Muscle layer of duodenum (tissue), 2 donors: ENCODE data around the gene APLN.

Source experiments
- H3K27ac ChIP-seq: one replicate; pipeline ENCODE4 v1.7.0; 2013; ENCODE audit warnings: mild to moderate bottlenecking, low read length
- H3K27me3 ChIP-seq: one replicate; pipeline ENCODE4 v1.7.0; 2013; ENCODE audit warnings: low read depth, mild to moderate bottlenecking, control low read depth, low read length
- H3K36me3 ChIP-seq, 2 donors: one replicate each; pipeline ENCODE4 v1.7.0; 2013; ENCODE audit warnings: low read length in 2 of 2, control low read depth in 1 of 2, mild to moderate bottlenecking in 1 of 2; ENCODE audit not compliant: insufficient read depth in 2 of 2, control insufficient read depth in 1 of 2
- H3K4me1 ChIP-seq, 2 donors: one replicate each; pipeline ENCODE4 v1.7.0; 2013; ENCODE audit warnings: low read length in 2 of 2, mild to moderate bottlenecking in 2 of 2, control low read depth in 1 of 2, moderate library complexity in 1 of 2; ENCODE audit not compliant: insufficient read depth in 2 of 2, control insufficient read depth in 1 of 2
- H3K4me3 ChIP-seq, 2 donors: one replicate each; pipeline ENCODE4 v1.7.0; 2013; ENCODE audit warnings: low read length in 2 of 2, low read depth in 1 of 2, mild to moderate bottlenecking in 1 of 2
- H3K9me3 ChIP-seq, 2 donors: one replicate each; pipeline ENCODE4 v1.7.0; 2013; ENCODE audit warnings: low read length in 2 of 2, control low read depth in 1 of 2, mild to moderate bottlenecking in 1 of 2; ENCODE audit not compliant: control insufficient read depth in 1 of 2
- donor health status: healthy.

Gene APLN

DNA sequence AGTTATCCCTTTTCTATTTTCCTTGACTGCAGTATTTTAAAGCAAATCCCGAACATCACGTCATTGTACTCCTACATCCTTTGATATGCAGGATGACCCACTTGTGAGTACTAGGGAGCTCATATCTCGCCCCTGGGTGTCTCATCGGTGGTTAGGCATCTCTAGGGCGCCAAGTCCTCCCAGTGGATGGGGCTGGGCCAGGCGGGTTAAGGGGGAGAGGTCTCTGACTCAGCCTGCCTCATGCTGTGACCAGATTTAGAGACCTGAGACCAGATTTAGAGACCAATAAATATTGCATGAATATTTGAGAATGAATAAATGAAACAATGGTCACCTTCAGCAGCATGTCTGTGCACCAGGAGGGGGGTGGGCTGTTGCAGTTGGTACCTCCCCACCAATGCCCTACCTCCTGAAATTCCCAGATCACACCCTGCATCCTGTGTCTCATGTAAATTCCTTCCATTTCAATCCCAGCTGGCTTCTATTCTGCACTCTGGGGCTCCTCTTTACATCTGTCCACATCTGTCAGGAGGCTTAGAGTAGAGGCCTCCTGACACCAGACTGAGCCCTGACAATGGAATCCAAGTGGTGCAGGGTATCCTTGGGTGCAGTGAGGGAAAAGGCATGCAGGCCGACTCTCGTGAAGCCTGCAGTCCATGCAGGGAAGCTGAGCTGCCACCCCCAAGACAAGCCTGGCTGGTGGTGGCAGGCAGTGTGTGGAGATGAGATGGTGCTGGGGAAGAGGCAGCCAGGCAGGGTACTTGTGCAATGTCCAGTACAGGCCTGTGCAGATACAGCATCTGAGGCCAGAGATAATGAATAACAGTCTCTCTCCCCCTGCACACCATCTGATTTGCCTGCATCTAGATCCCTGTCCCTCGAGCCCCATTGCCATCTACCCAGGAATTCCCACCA, 5.2 kb downstream of the APLN start:
- Histone ChIP-seq H3K4me3 (no peak overlapping the region), H3K9me3 (no peaks in the 10 kb centered on the region), H3K36me3 (no peaks in the 10 kb centered on the region), H3K4me1 (no peaks in the 10 kb centered on the region), H3K27ac (no peak overlapping the region), H3K27me3 (no peaks in the 10 kb centered on the region)

DNA sequence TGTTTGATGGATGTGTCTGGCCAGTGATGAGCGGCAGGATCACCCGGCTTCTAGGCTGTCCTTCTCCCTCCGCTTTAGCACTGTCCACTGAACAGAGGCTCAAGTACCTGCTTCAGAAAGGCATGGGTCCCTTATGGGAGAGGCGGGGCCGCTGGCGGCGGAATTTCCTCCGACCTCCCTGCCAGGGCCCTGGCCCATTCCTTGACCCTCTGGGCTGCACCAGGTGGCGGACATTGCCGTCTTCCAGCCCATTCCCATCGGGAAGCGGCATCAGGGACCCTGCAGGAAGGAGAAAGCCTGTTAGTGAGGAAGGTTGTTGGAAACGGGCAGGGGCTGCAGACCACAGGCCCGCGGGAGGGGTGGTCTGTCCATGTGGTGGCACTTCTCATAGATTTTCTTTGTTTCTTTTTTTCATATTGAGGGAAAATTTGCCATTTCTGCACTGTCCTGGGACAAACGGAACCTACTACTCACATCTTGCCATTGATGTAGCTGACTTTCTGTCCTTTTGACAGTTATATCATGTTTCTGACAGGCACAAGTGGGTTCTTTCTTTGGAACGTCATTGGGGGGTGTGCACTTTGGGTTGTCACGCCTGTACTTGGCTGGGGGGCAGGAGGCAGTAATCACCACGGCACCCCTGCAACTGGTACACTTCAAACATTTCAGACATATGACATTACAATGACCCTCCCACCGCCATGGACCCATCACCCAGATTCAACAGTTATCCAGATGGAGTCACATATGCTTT, 6.1 kb downstream of the APLN start:
- Histone ChIP-seq H3K27me3 (no peaks in the 10 kb centered on the region), H3K4me3 (no peak overlapping the region), H3K27ac (no peak overlapping the region), H3K36me3 (no peaks in the 10 kb centered on the region), H3K4me1 (no peaks in the 10 kb centered on the region), H3K9me3 (no peaks in the 10 kb centered on the region)

DNA sequence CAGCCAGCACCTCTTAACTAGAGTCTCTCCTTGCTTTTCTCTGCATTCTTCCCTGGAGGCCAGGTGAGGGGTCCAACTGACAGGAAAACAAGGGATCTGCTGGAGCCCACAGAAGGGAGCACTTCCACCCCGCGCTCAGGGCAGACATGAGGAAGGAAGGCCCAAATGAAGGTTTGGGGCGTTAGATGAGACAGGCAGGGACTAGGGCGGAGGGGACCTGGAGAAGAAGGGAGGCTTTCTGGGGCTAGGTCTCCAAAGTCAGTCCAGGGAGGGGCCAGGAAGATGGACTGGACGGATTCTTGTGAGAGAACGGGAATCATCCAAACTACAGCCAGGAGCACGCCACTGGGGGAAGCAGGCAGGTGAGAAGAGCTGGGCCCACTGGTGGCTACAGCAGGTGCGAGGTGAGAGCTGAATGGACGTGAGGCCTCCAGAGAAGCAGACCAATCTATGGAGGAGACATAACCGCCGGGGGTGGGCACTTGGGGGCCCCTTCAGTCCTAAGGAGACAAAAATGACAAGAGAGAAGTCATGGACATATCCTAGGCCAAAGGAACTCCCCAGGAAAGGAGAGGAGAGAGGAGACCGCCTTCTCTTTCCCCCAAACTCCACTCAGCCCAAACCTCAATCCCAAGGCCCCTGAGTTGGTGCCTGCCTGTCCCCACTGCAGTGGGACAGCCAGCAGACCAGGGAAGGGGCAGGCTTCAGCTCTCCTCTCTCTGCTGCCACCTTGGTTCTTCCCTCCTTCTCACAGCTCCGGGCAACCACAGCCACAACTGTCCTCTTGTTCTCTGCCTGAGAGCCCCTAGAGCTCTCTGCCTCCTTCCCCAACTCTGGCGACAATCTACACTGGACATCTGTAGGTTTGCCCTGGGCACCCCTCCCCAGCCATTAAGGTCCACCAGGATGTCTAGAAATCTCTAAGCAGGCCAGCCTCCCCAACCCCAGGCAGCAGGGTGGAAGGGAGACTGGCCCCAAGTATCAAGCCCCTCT, 7.0 kb downstream of the APLN start:
- Histone ChIP-seq H3K36me3 (no peaks in the 10 kb centered on the region), H3K27ac (no peak overlapping the region), H3K4me1 (no peaks in the 10 kb centered on the region), H3K27me3 (no peaks in the 10 kb centered on the region), H3K4me3 (no peak overlapping the region), H3K9me3 (no peaks in the 10 kb centered on the region)

DNA sequence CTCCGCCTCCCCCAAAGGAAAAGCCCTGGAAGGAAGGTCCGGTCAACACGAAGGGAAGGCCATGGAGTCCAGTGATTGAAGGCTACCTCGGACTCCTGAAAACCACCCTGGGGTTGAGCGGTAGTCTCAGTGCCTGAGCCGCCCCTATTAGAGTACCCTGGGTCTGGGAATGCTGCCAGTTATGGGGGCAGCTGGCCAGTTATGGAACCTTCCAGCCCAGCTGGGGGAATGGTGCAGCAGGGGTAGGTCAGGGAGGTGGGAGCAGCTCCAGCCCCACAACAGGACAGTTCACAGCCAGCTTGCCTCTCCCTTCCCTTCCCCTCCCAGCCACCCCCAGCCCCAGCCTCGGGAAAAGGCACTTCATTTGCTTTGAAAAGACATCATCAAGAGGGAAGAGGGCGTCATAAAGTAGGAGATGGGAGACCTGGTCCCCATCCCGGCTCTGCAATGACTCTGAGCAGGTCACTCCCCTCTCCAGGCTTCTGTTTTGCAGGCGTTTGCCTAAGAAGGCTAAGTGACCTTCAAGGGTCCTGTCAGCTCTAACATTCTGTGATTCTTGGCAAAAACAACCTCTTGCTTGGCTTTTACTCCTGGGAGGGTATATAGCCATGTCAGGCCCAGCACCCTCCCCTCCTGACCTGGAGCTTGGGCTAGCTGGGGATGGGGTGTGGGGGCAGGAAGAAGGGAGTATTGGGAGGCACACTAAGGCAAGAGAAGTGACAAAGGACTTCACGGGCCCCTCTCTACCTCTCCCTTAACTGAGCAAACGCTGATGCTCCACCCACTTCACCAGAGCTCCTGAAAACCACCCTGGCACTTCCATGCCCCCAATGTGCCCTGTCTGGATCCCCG, 8.0 kb downstream of the APLN start:
- Histone ChIP-seq H3K4me1 (no peaks in the 10 kb centered on the region), H3K36me3 (no peaks in the 10 kb centered on the region), H3K4me3 (no peak overlapping the region), H3K9me3 (no peaks in the 10 kb centered on the region), H3K27me3 (no peaks in the 10 kb centered on the region), H3K27ac (no peak overlapping the region)

DNA sequence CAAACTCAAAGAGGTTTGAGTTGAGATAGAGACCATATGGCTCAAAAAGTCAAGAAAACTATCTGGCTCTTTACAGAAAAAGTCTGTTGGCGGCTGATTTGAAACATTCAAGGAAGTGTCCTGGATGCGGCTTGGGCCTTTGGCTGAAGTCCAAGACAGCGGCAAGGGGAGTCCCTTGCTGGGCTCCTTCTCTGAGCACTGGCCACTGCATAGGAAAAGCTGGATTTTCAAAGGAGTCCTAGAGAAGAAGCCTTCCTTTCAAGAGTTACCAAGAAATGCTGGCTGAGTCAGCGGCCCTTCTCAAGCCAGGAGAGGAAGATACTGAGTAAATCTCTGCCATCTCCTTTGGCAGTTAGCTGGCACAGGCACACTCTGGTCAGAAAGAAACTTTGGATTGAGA, 12.1 kb downstream of the APLN start:
- no peak overlapping the region for H3K4me3 ChIP-seq
- no peaks in the 10 kb centered on the region for H3K36me3 ChIP-seq
- no peaks in the 10 kb centered on the region for H3K9me3 ChIP-seq
- no peaks in the 10 kb centered on the region for H3K27me3 ChIP-seq
- no peak overlapping the region for H3K27ac ChIP-seq
- H3K4me1 ChIP-seq = no peaks in the 10 kb centered on the region

DNA sequence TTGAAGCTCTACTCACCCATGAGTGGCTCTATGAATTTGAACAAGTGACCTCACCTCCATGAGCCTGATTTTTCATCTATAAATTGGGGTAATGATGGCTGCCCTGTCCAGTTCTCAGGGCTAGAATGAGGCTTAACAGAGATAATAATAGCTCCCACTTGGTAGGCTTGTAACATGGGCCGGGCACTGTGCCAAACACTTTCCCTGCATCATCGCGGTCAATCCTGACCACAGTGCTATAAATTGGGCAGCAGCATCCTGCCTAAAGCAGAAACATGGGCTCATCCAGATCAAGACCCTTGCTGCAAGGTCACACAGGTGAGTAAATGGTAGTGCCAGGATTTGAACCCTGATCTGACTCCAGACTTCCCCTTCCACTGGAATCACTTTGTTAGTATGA, 12.8 kb downstream of the APLN start:
- Histone ChIP-seq H3K27me3 (no peaks in the 10 kb centered on the region), H3K9me3 (no peaks in the 10 kb centered on the region), H3K36me3 (no peaks in the 10 kb centered on the region), H3K27ac (no peak overlapping the region), H3K4me1 (no peaks in the 10 kb centered on the region), H3K4me3 (no peak overlapping the region)

DNA sequence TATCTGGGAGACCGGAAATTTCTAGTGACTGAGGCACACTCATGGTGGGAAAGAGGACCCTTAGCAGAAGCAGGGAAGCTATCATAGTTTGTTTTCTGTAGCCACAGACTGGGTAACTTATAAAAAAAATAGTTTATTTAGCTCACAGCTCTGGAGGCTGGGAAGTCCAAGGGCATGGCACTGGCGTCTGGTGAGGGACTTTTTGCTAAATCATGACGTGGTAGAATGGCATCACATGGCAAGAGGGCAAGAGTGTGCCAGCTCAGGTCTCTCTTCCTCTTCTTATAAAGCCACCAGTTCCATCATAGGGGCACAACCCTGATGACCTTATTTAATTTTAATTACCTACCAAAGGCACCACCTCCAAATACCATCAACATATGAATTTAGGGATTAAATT, 13.3 kb downstream of the APLN start:
- no peak overlapping the region for H3K27ac ChIP-seq
- no peak overlapping the region for H3K4me3 ChIP-seq

DNA sequence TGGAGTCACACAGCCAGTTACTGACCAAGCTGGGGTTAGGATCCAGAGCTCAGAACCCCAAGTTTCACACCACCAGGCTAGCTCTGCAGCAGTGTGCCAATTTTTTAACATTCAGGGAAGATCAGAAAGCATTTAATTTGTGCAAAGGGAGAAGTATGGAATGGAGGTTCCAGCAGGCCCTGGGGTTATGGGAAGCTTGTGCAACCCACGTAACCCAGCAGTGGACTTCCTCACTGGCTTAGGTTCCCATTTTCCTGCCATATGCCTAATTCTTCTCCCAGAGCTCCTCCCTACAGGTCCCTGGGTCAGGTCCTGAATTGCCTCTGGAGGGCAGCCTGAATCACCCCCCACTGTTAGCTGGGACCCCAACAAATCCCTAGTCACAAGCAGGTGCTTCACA, 14.0 kb downstream of the APLN start:
- Histone ChIP-seq H3K4me3 (no peak overlapping the region), H3K27me3 (no peaks in the 10 kb centered on the region), H3K4me1 (no peaks in the 10 kb centered on the region), H3K36me3 (no peaks in the 10 kb centered on the region), H3K9me3 (no peaks in the 10 kb centered on the region), H3K27ac (no peak overlapping the region)

More for the DNA sequence above, 13.3 kb downstream of the APLN start:
- no peaks in the 10 kb centered on the region for H3K36me3 ChIP-seq
- H3K27me3 ChIP-seq = no peaks in the 10 kb centered on the region
- no peaks in the 10 kb centered on the region for H3K4me1 ChIP-seq
- no peaks in the 10 kb centered on the region for H3K9me3 ChIP-seq

DNA sequence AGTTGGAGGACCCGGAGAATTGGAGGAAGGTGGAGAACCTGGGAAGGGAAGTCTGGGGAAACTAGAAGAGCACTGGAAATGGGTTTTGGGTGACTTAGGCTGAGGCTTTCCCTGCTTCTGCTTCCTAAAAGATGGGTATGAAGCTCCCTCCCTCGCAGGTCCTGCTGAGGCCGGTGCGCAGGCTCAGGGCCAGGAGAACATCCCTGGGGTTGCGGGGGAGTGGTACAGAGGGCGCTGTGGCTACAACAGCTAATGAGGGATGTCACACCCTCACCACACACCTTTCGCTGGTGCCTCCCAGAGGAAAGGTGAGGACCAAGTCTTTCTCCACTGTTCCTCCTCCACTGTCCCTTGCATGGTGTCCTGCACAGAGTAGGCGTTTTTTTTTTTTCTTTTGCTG, 15.8 kb downstream of the APLN start:
- Histone ChIP-seq H3K9me3 (no peaks in the 10 kb centered on the region), H3K27ac (no peak overlapping the region), H3K27me3 (no peaks in the 10 kb centered on the region), H3K4me3 (no peak overlapping the region), H3K36me3 (no peaks in the 10 kb centered on the region), H3K4me1 (no peaks in the 10 kb centered on the region)

DNA sequence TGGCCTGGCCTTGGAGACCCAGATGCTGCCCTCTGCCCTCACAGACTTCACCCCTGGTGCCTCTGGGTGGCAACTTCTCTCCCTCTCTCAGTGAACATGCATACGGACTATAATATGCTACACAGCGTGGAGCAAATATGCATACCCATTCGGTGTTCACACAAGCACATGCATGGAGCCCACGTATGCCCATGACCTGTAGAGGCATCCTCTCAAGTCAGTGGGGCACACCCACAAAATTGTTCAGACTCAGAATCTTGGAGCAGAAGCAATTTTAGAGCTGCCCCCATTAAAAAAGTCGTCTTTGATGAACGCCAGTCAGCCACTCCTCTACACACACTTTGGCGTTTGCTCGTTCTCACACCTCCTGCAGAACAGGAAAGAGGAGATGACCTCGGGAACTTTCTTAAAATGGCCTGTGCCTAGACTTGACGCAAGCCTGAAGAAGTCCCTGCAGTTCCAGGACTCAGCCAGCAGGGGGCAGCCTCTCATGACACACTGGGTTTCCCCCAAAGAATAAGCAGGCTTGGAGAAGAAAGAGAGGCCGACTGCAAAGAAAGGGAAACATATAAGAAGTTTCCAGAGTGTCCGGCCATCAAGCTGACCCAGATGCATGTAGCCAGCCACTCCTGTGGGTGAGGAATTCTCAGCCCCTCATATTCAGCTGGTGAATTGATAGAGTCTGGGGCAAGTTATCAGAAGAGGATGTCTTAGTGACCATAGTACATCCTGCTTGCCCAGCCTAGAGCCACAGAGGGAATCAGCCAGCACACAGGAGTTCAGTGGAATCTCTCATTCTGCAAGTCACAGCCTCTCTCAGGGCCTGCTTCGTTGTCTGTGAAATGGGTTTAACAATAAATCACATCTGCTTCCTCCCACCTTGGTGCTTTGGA, 17.3 kb downstream of the APLN start:
- Histone ChIP-seq H3K27me3 (no peaks in the 10 kb centered on the region), H3K4me3 (no peak overlapping the region), H3K27ac (no peak overlapping the region), H3K4me1 (no peaks in the 10 kb centered on the region), H3K36me3 (no peaks in the 10 kb centered on the region), H3K9me3 (no peaks in the 10 kb centered on the region)
